ENCODE data around the gene MYO5C. TPM values are rescaled to one million over a fixed set of nuclear protein-coding genes. Genes with fewer than 3 reads are reported as not detected.

Gene MYO5C
- total and polyA plus RNA-seq, 10 donors: 0.53 to 23.4 (median 14.7) TPM

DNA sequence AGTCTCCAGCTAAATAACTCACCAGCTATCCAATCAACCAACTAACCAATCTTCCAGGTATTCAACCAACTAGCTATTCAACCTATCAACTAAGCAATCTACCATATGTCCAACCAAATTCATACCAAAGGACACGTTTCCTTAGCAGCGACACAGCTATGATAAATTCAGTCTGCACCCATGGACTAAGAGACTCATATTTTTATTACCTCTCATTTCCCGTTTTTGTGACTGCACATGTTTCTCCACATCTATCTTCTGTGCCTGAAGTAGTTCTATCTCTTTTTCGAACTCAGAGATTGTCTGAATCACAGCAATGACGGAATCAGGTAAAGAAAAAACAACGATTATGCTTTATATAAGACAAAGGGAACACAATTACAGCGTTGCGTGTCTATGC is 70.4 kb downstream of the MYO5C start:
- H3K36me3 ChIP-seq: peaks cover 0 to 15% (median 0%) of the 10 kb centered on the region in 6 donors
- no peak for TF ChIP-seq POLR2AphosphoS5 (IDR thresholded peaks at IDR 0.05)
- TF ChIP-seq, protein P1, sequence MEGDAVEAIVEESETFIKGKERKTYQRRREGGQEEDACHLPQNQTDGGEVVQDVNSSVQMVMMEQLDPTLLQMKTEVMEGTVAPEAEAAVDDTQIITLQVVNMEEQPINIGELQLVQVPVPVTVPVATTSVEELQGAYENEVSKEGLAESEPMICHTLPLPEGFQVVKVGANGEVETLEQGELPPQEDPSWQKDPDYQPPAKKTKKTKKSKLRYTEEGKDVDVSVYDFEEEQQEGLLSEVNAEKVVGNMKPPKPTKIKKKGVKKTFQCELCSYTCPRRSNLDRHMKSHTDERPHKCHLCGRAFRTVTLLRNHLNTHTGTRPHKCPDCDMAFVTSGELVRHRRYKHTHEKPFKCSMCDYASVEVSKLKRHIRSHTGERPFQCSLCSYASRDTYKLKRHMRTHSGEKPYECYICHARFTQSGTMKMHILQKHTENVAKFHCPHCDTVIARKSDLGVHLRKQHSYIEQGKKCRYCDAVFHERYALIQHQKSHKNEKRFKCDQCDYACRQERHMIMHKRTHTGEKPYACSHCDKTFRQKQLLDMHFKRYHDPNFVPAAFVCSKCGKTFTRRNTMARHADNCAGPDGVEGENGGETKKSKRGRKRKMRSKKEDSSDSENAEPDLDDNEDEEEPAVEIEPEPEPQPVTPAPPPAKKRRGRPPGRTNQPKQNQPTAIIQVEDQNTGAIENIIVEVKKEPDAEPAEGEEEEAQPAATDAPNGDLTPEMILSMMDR (IDR thresholded peaks at IDR 0.05 in 8 of 11, conservative IDR thresholded peaks at IDR 0.05 in 3 of 11): no peak
- no peak for TF ChIP-seq POLR2A (IDR thresholded peaks at IDR 0.05)
- no peak overlapping the region for H3K4me3 ChIP-seq
- intact Hi-C loops (cut with DNase I; ENCODE audit: low total_unique reads): no loop called here
- H3K27me3 ChIP-seq (replicated peaks in 1 of 7): no peaks in the 10 kb centered on the region
- no peak for DNase-seq
- H3K4me1 ChIP-seq: peaks cover 0 to 60% (median 14%) of the 10 kb centered on the region in 6 donors
- no peaks in the 10 kb centered on the region for H3K9me3 ChIP-seq
- 79 to 93% (median 88%) methylated on average over 8 of the region's 8 CpGs for WGBS, 5 donors
- H3K27ac ChIP-seq: peak overlapping the region in 4 of 8 donors; percentile 9 to 58 (median 29)

DNA sequence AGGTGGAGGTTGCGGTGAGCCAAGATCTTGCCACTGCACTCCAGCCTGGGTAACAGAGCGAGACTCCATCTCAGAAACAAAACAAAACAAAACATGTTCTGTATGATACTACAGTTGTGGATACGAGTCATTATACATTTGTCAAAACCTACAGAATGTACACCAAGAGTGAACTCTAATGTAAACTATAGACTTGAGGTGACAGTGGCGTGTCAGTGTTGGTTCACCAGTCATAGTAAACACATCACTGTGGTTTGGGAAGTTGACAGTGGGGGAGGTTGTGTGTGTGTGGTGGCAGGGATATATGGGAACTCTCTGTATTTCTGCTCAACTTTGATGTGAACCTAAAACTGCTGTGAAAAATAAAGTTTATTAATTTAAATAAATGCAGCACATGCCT is 71.4 kb downstream of the MYO5C start:
- WGBS, 5 donors: 85 to 95% (median 89%) methylated on average over 4 of the region's 4 CpGs
- H3K4me3 ChIP-seq: no peak overlapping the region
- H3K27me3 ChIP-seq (replicated peaks in 1 of 7): no peaks in the 10 kb centered on the region
- intact Hi-C loops (cut with DNase I; ENCODE audit: low total_unique reads): no loop called here
- peak overlapping the region in 2 of 8 donors; percentile 9 to 58 for H3K27ac ChIP-seq
- no peaks in the 10 kb centered on the region for H3K9me3 ChIP-seq
- DNase-seq: no peak
- peaks cover 0 to 53% (median 14%) of the 10 kb centered on the region in 6 donors for H3K4me1 ChIP-seq
- TF ChIP-seq, protein P1 (IDR thresholded peaks at IDR 0.05 in 8 of 11, conservative IDR thresholded peaks at IDR 0.05 in 3 of 11): no peak
- no peak for TF ChIP-seq POLR2AphosphoS5 (IDR thresholded peaks at IDR 0.05)
- no peak for TF ChIP-seq POLR2A (IDR thresholded peaks at IDR 0.05)
- H3K36me3 ChIP-seq: peaks cover 0 to 15% (median 0%) of the 10 kb centered on the region in 6 donors

DNA sequence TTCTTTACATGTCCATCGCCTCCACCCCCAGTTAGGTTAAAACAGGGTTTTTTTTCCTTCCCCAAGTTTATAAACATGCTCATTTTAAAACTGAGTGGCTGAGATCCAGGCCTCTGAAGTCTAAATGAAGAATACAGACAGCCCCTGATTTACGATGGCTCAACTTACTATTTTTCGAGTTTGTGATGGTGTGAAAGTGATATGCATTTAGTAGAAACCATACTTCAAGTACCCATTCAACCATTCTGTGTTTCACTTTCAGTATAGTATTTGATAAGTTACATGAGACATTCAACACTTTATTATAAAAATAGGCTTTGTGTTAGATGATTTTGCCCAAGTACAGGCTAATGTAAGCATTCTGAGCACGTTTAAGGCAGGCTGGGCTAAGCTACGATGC is 73.9 kb downstream of the MYO5C start:
- intact Hi-C loops (cut with DNase I; ENCODE audit: low total_unique reads): no loop called here
- WGBS, 5 donors: 56 to 73% (median 65%) methylated on average over 5 of the region's 5 CpGs

DNA sequence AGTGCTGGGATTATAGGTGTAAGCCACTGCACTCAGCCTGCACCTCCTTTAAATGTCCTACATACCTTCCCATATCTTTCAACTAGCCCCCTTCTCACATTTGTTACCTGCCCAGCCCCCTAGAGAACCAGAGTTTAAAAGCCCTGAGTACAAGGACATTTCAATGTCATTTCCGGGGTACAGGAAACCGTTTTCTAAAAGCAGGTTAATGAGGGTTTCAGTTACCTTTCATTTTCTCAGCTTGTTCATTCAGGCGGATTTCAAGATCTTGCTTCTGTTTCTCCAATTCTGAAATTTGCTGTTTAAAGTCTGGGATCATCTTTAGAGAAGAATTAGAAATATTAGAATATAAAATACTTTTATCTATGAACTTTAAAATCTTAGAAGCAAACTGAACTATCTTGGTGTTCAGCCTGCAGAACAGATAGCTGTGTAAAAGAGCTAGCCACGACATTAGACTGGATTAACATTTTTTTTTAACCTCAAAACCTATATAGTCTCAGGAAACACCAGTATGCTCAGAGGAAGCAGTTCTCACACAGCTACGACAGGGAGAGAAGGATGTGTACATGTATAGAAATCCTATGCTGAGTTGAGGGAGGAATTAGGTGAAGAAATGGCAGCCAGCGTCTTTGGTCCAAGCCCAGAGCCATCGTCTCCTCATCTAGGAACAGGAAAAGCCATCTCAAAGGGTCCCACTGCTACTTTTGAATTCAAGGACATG is 74.5 kb downstream of the MYO5C start:
- WGBS, 5 donors: 34 to 49% (median 37%) methylated on average over 7 of the region's 7 CpGs
- Histone ChIP-seq H3K27ac (peak overlapping the region; percentile 79 to 88 (median 82)), H3K9me3 (no peaks in the 10 kb centered on the region), H3K4me3 (peak overlapping the region in 6 of 8 donors; percentile 4 to 57 (median 18)), H3K4me1 (peaks cover 0 to 45% (median 10%) of the 10 kb centered on the region in 6 donors), H3K27me3 (replicated peaks in 1 of 7) (no peaks in the 10 kb centered on the region), H3K36me3 (peaks cover 0 to 15% (median 0%) of the 10 kb centered on the region in 6 donors)
- no peak for TF ChIP-seq POLR2A (IDR thresholded peaks at IDR 0.05)
- TF ChIP-seq POLR2AphosphoS5 (IDR thresholded peaks at IDR 0.05): no peak
- TF ChIP-seq, protein P1 (IDR thresholded peaks at IDR 0.05 in 8 of 11, conservative IDR thresholded peaks at IDR 0.05 in 3 of 11): no peak
- no peak for DNase-seq
- intact Hi-C loops (cut with DNase I; ENCODE audit: low total_unique reads): no loop called here

More for the DNA sequence above, 73.9 kb downstream of the MYO5C start:
- peaks cover 0 to 45% (median 10%) of the 10 kb centered on the region in 6 donors for H3K4me1 ChIP-seq
- TF ChIP-seq POLR2AphosphoS5 (IDR thresholded peaks at IDR 0.05) (no peak), POLR2A (IDR thresholded peaks at IDR 0.05) (no peak)
- H3K27ac ChIP-seq: peak overlapping the region; percentile 79 to 88 (median 82)
- no peaks in the 10 kb centered on the region for H3K9me3 ChIP-seq
- H3K4me3 ChIP-seq: peak overlapping the region in 6 of 8 donors; percentile 11 to 57 (median 22)
- DNase-seq: no peak
- peaks cover 0 to 15% (median 0%) of the 10 kb centered on the region in 6 donors for H3K36me3 ChIP-seq
- H3K27me3 ChIP-seq (replicated peaks in 1 of 7): no peaks in the 10 kb centered on the region
